GM12892 (cell line): ENCODE data around the gene PRPS1.

Experiments
- POLR2A ChIP-seq: IDR thresholded peaks from 2 replicates; pipeline ENCODE4 v1.6.1; 2011; ENCODE audit warnings: low read depth, low read length, control low read depth
- POLR2AphosphoS5 ChIP-seq: IDR thresholded peaks from 2 replicates; pipeline ENCODE4 v1.6.1; 2011; ENCODE audit warnings: low read depth, low read length, control low read depth
- TAF1 ChIP-seq: IDR thresholded peaks from 2 replicates; pipeline ENCODE4 v1.6.1; 2011; ENCODE audit warnings: low read depth, mild to moderate bottlenecking, control low read depth, low read length, borderline replicate concordance

DNA sequence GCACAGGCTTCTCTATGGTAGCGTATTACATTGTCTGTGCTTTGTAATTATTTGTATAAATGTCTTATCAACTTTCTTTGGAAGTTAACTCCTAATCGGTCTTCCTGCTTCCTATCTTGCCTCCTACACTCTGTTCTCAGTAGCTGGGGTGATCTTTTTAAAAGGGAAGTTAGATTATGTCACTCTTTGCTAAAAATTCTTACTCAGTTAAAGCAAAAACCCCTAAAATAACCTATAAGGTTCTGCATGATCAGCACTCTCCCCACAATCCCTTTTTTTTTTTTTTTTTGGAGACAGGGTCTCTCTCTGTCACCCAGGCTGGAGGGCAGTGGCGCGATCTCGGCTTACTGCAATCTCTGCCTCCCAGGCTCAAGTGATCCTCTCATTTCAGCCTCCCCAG is 2.6 kb upstream of the PRPS1 start:
- TF ChIP-seq POLR2A: no peak
- TF ChIP-seq POLR2AphosphoS5: no peak
- no peak for TF ChIP-seq TAF1
